Inflammatory macrophage treated with lipopolysaccharide for 1 hour (primary cell): Measurements from ENCODE around the gene ANKRD55.
"Not testable (repeated sequence)": the region's sequence is repeated elsewhere in the genome, so short reads cannot be mapped to it uniquely, and the experiment has no call there.

Source experiments
- DNase-seq, 2 donors: peaks; one replicate each; pipeline ENCODE4 v3.0.0-alpha.2; 2020 to 2022

ANKRD55 gene

GRCh38 chr5:56206126-56206910 is 26.8 kb downstream of the ANKRD55 start:
- DNase-seq = peak; percentile 37 to 39

GRCh38 chr5:56203936-56204335 is 29.2 kb downstream of the ANKRD55 start:
- not testable (repeated sequence) for DNase-seq

- DNase-seq = peak; percentile 75 to 92
Observed at GRCh38 chr5:56202483-56202882, 30.6 kb downstream of the ANKRD55 start.

- DNase-seq = not testable (repeated sequence)
Observed at GRCh38 chr5:56201762-56202261, 31.3 kb downstream of the ANKRD55 start.

- peak; percentile 56 to 82 for DNase-seq
Observed at GRCh38 chr5:56200971-56201666, 32.0 kb downstream of the ANKRD55 start.

GRCh38 chr5:56195016-56195415 is 38.1 kb downstream of the ANKRD55 start:
- DNase-seq = no peak

GRCh38 chr5:56192246-56192645 is 40.9 kb downstream of the ANKRD55 start:
- no peak for DNase-seq

GRCh38 chr5:56191656-56192055 is 41.5 kb downstream of the ANKRD55 start:
- peak; percentile 76 to 80 for DNase-seq

GRCh38 chr5:56190497-56190896 is 42.6 kb downstream of the ANKRD55 start:
- peak; percentile 79 to 81 for DNase-seq

- no peak for DNase-seq
Observed at GRCh38 chr5:56185768-56186311, 47.3 kb downstream of the ANKRD55 start.

GRCh38 chr5:56183506-56183905 is 49.6 kb downstream of the ANKRD55 start:
- DNase-seq = peak; percentile 72 to 89

- DNase-seq = no peak
Observed at GRCh38 chr5:56179442-56179841, 53.7 kb downstream of the ANKRD55 start.

- DNase-seq = no peak
Observed at GRCh38 chr5:56178823-56179222, 54.3 kb downstream of the ANKRD55 start.

GRCh38 chr5:56176871-56177533 is 56.1 kb downstream of the ANKRD55 start:
- peak in 1 of 2 donors; percentile 39 for DNase-seq

GRCh38 chr5:56176155-56176798 is 56.9 kb downstream of the ANKRD55 start:
- no peak for DNase-seq

- DNase-seq = no peak
Observed at GRCh38 chr5:56175488-56175887, 57.6 kb downstream of the ANKRD55 start.

GRCh38 chr5:56175021-56175420 is 58.1 kb downstream of the ANKRD55 start:
- DNase-seq = peak; percentile 79 to 86

- peak; percentile 76 to 87 for DNase-seq
Observed at GRCh38 chr5:56172241-56172640, 60.9 kb downstream of the ANKRD55 start.

GRCh38 chr5:56170557-56170956 is 62.6 kb downstream of the ANKRD55 start:
- DNase-seq = no peak

GRCh38 chr5:56169949-56170348 is 63.2 kb downstream of the ANKRD55 start:
- DNase-seq = no peak

GRCh38 chr5:56169281-56169680 is 63.8 kb downstream of the ANKRD55 start:
- DNase-seq = no peak

GRCh38 chr5:56168066-56168478 is 65.1 kb downstream of the ANKRD55 start:
- DNase-seq = peak; percentile 90 to 93

GRCh38 chr5:56167519-56167918 is 65.6 kb downstream of the ANKRD55 start:
- DNase-seq = no peak
